ENCODE data around the gene CMTM1. TPM values are rescaled to one million over a fixed set of nuclear protein-coding genes. Genes with fewer than 3 reads are reported as not detected.

CMTM1 gene
- 2.4 and 5.7 TPM in 2 replicates for total RNA-seq

GRCh38 chr16:66566051-66566901, at the start of gene CMTM1:
Gene CMTM1 (plus strand): TSS chr16:66566439. CDS start chr16:66566514, 75 bp downstream.

GRCh38 chr16:66549284-66550131, 16.7 kb upstream of the CMTM1 start, which contains the start of gene TK2:
Gene TK2 (minus strand): TSS chr16:66550122. CDS start chr16:66550061, 61 bp downstream.

GRCh38 chr16:66552286-66553177, 13.7 kb upstream of the CMTM1 start, which contains the start of gene CKLF:
Gene CKLF (plus strand): TSS chr16:66552576. CDS start chr16:66552716, 140 bp downstream.

GRCh38 chr16:66578651-66579531, 12.7 kb downstream of the CMTM1 start, which contains the start of gene CMTM2:
Gene CMTM2 (plus strand): TSS chr16:66579463. CDS start chr16:66579608, 145 bp downstream.

GRCh38 chr16:66604376-66605176, 38.3 kb downstream of the CMTM1 start, which contains the start of gene CMTM3:
Gene CMTM3 (plus strand): TSS chr16:66604704. CDS start chr16:66604806, 102 bp downstream.

Small RNAs within 50 kb of the gene (small RNA-seq; reads per million reads assigned to genes)
- gene CKLF-CMTM1 (ENCODE audit: low replicate concordance): not detected

Other genes with a start within 250 kb of the CMTM1 start
- 0.57 TPM in 1 of 2 replicates, not detected in the other for gene CDH5, start 199.7 kb upstream of the CMTM1 start, total RNA-seq
- 0.43 TPM in 1 of 2 replicates, not detected in the other for gene BEAN1, start 139.1 kb upstream of the CMTM1 start, total RNA-seq
- 41.1 and 41.4 TPM in 2 replicates for gene TK2, start 16.3 kb upstream of the CMTM1 start, total RNA-seq
- 24.9 and 54.5 TPM in 2 replicates for gene CKLF, start 13.9 kb upstream of the CMTM1 start, total RNA-seq
- not detected in 2 replicates for gene CMTM2, start 13.0 kb downstream of the CMTM1 start, total RNA-seq
- 24.5 and 60.3 TPM in 2 replicates for gene CMTM3, start 38.3 kb downstream of the CMTM1 start, total RNA-seq
- gene CMTM4, start 130.3 kb downstream of the CMTM1 start, total RNA-seq: 12.0 and 17.8 TPM in 2 replicates
- 132 and 146 TPM in 2 replicates for gene DYNC1LI2, start 185.2 kb downstream of the CMTM1 start, total RNA-seq
- gene TERB1, start 235.1 kb downstream of the CMTM1 start, total RNA-seq: 0.14 TPM in 1 of 2 replicates, not detected in the other

Data from placental pericyte (primary cell).